Measurements from ENCODE around the gene RNF113A.

DNA sequence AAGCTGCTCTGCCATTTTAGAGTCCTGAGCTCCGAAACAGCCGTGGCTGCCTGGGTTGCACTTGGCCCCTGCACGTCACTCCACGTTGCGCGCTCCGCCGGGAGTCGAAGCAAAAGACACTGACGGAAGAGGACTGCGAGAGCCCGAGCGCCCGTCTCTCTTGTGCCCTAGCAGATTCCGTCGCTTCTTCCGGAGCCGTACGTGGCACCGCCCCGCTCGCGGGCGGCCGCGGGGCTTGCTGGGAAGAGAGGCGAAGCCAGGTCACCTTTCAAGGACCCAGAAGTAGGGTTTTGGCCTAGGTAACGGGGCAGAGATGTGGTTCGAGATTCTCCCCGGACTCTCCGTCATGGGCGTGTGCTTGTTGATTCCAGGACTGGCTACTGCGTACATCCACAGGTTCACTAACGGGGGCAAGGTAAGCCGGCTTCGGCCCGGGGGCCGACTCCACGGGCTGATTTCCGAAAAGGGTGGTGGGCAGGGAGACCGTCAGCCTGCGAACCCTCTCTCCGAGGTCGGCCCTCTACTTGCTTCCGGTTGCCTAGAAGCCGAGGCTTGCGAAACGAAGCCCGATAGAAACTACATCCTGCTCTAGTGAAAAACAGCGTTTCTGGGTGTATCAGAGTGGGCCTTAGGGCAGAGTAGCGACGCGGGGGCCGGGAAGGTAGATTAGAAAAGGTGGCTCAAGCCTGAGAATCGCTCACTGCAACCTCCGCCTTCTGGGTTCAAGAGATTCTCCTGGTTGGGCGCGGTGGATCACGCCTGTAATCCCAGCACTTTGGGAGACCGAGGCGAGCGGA, at the start of gene RNF113A, which contains the start of gene NDUFA1:
- TF ChIP-seq, protein P1, sequence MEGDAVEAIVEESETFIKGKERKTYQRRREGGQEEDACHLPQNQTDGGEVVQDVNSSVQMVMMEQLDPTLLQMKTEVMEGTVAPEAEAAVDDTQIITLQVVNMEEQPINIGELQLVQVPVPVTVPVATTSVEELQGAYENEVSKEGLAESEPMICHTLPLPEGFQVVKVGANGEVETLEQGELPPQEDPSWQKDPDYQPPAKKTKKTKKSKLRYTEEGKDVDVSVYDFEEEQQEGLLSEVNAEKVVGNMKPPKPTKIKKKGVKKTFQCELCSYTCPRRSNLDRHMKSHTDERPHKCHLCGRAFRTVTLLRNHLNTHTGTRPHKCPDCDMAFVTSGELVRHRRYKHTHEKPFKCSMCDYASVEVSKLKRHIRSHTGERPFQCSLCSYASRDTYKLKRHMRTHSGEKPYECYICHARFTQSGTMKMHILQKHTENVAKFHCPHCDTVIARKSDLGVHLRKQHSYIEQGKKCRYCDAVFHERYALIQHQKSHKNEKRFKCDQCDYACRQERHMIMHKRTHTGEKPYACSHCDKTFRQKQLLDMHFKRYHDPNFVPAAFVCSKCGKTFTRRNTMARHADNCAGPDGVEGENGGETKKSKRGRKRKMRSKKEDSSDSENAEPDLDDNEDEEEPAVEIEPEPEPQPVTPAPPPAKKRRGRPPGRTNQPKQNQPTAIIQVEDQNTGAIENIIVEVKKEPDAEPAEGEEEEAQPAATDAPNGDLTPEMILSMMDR (IDR thresholded peaks at IDR 0.05), result no peak
- TF ChIP-seq POLR2A (IDR thresholded peaks at IDR 0.05), result no peak
